Esophagus squamous epithelium (tissue), 4 donors: Measurements from ENCODE around the gene SIRPB2.

Source experiments
- POLR2A ChIP-seq, 4 donors: fragments of 450-650 bp; IDR thresholded peaks; one replicate each; pipeline ENCODE4 v1.6.1; 2017; ENCODE audit warnings: antibody characterized with exemption in 4 of 4, mild to moderate bottlenecking in 4 of 4, moderate library complexity in 3 of 4
- TF ChIP-seq, protein P1 (sequence below), 6 experiments: fragments of 450-650 bp in 4 of 6; fragments of 200-600 bp in 2 of 6; sonication (generic) in 2 of 6; IDR thresholded peaks; one replicate each; pipeline ENCODE4 v1.5.1; 2016 to 2019; ENCODE audit warnings: antibody characterized with exemption in 6 of 6, mild to moderate bottlenecking in 4 of 6, moderate library complexity in 4 of 6

DNA sequence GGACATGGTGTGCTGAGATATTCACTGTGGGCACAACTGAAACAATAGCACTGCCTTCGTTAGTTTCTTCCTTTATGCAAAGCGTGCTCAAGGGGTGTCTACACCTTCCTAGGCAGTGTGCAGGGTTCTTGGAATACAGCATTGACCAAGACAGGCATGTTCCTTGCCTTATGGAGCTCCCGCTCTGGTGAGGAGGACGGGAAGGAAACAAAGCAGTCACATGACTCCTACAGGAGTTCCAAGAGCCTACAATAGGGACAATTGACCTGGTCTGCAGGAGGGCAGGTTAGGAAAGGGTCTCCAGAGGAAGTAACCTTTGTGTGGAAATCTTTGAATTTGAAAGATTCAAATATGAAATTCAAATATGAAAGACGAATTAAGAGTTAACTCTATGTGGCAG, 25.8 kb upstream of the SIRPB2 start:
- TF ChIP-seq, protein P1, sequence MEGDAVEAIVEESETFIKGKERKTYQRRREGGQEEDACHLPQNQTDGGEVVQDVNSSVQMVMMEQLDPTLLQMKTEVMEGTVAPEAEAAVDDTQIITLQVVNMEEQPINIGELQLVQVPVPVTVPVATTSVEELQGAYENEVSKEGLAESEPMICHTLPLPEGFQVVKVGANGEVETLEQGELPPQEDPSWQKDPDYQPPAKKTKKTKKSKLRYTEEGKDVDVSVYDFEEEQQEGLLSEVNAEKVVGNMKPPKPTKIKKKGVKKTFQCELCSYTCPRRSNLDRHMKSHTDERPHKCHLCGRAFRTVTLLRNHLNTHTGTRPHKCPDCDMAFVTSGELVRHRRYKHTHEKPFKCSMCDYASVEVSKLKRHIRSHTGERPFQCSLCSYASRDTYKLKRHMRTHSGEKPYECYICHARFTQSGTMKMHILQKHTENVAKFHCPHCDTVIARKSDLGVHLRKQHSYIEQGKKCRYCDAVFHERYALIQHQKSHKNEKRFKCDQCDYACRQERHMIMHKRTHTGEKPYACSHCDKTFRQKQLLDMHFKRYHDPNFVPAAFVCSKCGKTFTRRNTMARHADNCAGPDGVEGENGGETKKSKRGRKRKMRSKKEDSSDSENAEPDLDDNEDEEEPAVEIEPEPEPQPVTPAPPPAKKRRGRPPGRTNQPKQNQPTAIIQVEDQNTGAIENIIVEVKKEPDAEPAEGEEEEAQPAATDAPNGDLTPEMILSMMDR (IDR thresholded peaks at IDR 0.05) = no peak
- no peak for TF ChIP-seq POLR2A (IDR thresholded peaks at IDR 0.05)
